Measurements from ENCODE around the gene PPIAL4G.
"Not testable (repeated sequence)": the region's sequence is repeated elsewhere in the genome, so short reads cannot be mapped to it uniquely, and the experiment has no call there.

PPIAL4G gene

GRCh38 chr1:148483029-148483428 lies at the start of gene PPIAL4G:
PPIAL4G (minus strand) TSS chr1:148483302; CDS start chr1:148483252, 50 bp downstream.
- not testable (repeated sequence) for DNase-seq (ENCODE audit: low read depth)

GRCh38 chr1:148532158-148532557 lies 49.1 kb upstream of the PPIAL4G start:
- not testable (repeated sequence) for DNase-seq (ENCODE audit: low read depth)

- peak; percentile 23 for DNase-seq (ENCODE audit: low read depth)
Measured at GRCh38 chr1:148529101-148529567, 46.0 kb upstream of the PPIAL4G start.

- not testable (repeated sequence) for DNase-seq (ENCODE audit: low read depth)
Measured at GRCh38 chr1:148528591-148528990, 45.5 kb upstream of the PPIAL4G start.

GRCh38 chr1:148526587-148526986 lies 43.5 kb upstream of the PPIAL4G start:
- DNase-seq (ENCODE audit: low read depth) = not testable (repeated sequence)

GRCh38 chr1:148523205-148524144 lies 40.4 kb upstream of the PPIAL4G start:
- DNase-seq (ENCODE audit: low read depth) = not testable (repeated sequence)

- peak; percentile 88 for DNase-seq (ENCODE audit: low read depth)
Measured at GRCh38 chr1:148522561-148523204, 39.6 kb upstream of the PPIAL4G start.

- DNase-seq (ENCODE audit: low read depth) = peak; percentile 42
Measured at GRCh38 chr1:148522072-148522471, 39.0 kb upstream of the PPIAL4G start.

GRCh38 chr1:148514310-148514709 lies 31.2 kb upstream of the PPIAL4G start:
- DNase-seq (ENCODE audit: low read depth) = not testable (repeated sequence)

- DNase-seq (ENCODE audit: low read depth) = not testable (repeated sequence)
Measured at GRCh38 chr1:148512571-148513184, 29.6 kb upstream of the PPIAL4G start.

GRCh38 chr1:148493933-148494332 lies 10.8 kb upstream of the PPIAL4G start:
- not testable (repeated sequence) for DNase-seq (ENCODE audit: low read depth)

- not testable (repeated sequence) for DNase-seq (ENCODE audit: low read depth)
Measured at GRCh38 chr1:148481134-148481533, 2.0 kb downstream of the PPIAL4G start.

- not testable (repeated sequence) for DNase-seq (ENCODE audit: low read depth)
Measured at GRCh38 chr1:148459694-148460093, 23.4 kb downstream of the PPIAL4G start.

- not testable (repeated sequence) for DNase-seq (ENCODE audit: low read depth)
Measured at GRCh38 chr1:148458901-148459581, 24.1 kb downstream of the PPIAL4G start.

- DNase-seq (ENCODE audit: low read depth) = not testable (repeated sequence)
Measured at GRCh38 chr1:148458398-148458797, 24.7 kb downstream of the PPIAL4G start.

- DNase-seq (ENCODE audit: low read depth) = not testable (repeated sequence)
Measured at GRCh38 chr1:148452845-148453244, 30.3 kb downstream of the PPIAL4G start.

- DNase-seq (ENCODE audit: low read depth) = not testable (repeated sequence)
Measured at GRCh38 chr1:148439654-148440325, 43.3 kb downstream of the PPIAL4G start.

GRCh38 chr1:148435406-148435805 lies 47.7 kb downstream of the PPIAL4G start:
- no peak for DNase-seq (ENCODE audit: low read depth)

- no peak for DNase-seq (ENCODE audit: low read depth)
Measured at GRCh38 chr1:148434832-148435231, 48.3 kb downstream of the PPIAL4G start.

GRCh38 chr1:148432916-148433317 lies 50.2 kb downstream of the PPIAL4G start:
- DNase-seq (ENCODE audit: low read depth) = not testable (repeated sequence)

Data from GM04504 (cell line).